Stimulated activated CD4-positive, alpha-beta T cell treated with anti-CD3 and anti-CD28 coated beads, Interleukin-12 subunit alpha, Interleukin-12 subunit beta, amount 100 ng/mL, for 48 hours (primary cell): Measurements from ENCODE around the gene CDC42EP4.

Experiments
- DNase-seq, 3 donors: peaks; one replicate each; pipeline ENCODE4 v3.0.0-alpha.2; 2020; ENCODE audit warnings: low read depth in 2 of 3, low spot score in 1 of 3

The CDC42EP4 gene

DNA sequence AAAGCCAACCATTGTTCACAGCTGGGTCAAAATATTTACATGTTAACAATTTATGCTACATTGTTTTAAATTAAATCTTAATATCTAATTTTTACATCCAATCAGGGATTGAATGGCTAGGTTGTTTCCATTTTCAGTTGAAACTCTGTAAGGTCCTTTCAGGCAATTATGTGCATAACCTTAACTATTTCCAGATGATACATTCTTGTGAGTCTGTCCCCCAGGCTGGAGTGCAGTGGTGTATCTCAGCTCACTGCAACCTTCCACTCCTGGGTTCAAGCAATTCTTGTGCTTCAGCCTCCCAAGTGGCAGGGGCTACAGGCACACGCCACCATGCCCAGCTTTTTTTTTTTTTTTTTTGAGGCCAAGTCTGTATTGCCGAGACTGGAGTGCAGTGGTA, 10.4 kb downstream of the CDC42EP4 start:
- DNase-seq: no peak

DNA sequence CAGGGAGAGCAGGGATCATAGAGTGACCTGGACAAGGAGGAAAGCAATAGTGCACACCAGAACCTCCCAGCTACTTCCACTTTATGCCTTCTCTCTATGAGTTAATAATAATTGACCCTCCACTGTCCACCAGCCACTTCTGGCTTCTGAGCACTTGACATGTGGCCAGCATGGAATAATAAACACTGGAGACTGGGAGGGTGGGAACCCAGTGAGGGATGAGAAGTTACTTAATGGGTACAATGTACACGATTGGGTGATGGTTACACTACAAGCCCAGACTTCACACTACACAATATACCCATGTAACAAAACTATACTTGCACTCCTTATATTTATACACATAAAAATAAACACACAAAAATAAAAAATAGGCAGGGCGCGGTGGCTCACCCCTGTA, 11.4 kb downstream of the CDC42EP4 start:
- DNase-seq: no peak

DNA sequence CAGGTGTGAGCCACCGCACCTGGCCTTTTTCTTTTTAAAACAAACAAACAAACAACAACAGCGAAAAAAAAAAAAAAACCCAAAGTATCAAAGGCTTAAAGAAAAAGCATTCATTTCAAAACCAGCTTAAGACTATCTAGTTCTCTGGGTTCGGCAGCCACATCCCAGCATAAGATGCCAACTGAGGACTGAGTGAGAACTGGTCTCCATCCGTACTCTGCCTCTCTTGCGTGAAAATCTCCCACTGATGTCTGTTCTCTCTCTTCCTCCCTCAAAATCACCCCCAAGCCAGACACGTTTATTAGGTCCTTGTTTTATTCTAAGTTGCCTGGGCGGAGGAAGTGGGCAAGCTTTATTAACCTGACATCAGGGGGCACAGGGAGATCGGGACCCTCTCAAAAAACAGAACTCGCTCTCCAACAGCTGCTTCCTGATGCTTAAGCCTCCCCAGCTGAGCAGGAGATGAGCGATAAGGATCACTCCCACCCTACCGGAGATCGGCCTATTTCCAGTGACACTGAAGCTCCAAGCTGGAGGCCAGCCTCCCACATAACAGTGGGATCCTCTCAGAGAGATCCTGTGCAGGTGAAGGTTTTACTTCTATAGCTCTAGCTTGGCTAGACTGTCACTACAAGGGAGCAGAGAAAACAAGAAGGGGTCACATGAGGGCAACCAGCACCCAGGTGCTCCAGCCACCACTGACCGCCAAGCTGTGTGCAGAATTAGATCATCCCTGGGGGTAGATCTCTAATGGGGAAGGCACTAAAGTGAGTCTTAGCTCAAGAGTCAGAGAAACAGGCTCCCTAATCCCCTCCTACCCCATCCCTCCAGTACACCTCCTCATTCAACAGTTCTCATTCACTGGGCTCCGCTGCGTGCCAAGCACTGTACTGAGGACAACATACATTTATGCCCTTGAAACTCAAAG, 13.6 kb downstream of the CDC42EP4 start:
- DNase-seq: no peak

DNA sequence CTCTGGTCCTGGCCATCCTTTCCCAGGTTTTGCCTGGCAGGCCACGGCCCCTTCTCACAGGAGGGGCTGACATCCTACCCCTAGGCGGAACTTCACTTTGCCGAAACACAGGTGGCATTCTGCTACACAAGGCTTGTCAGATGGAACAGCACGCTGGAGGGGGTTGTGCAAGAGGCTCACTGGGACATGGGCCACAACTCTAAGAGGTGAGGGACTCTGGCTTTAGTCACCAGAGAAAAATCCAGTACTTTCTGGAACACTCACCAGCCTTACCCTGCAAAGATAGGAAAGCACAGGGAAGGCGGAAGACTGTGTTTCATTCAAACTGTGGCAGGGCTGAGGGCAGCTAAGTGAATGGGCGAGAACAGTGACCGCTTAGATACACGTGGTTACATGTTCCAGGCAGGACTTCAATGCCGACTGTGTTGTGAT, 18.3 kb downstream of the CDC42EP4 start:
- DNase-seq: no peak

DNA sequence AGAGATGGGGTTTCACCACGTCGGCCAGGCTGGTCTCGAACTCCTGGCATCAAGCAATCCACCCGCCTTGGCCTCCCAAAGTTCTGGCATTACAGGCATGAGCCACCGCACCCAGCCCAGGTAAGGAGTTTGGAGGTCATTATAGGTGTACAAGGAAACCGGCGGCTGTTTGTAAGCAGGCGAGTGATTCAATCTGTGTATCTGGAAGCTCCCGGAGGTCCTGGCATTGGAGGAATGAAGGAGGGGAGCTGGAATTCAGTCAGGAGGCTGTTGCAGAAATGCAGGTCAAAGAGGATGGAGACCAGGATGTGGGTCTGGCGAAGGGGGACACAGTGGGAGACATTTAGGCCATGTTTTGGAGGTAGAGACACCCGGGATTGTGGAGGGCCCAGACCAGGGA, 18.8 kb downstream of the CDC42EP4 start:
- DNase-seq: no peak

DNA sequence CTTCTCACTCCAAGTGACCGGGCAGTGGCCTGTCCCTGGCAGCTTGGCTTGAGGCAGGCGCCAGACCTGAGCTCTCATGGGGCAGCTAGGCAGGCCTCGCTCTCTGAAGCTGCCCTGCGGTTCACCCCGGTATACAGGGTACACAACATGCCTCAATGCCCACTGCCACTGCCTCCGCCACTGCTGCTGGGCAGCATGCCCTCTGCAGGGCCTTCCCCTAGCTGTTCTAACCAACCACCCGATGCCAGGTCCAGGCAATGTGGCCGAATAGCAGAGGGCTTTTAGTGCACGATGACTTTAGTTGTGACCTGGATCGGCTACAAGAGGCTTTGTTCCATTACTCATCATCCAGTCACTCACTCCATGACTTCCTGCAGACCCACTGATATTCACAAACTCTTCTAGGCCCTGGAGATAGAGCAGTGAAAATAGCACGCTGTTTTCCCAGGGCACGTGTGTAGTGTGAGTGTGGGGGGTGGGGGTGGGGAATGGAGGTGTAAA, 19.7 kb downstream of the CDC42EP4 start:
- no peak for DNase-seq

DNA sequence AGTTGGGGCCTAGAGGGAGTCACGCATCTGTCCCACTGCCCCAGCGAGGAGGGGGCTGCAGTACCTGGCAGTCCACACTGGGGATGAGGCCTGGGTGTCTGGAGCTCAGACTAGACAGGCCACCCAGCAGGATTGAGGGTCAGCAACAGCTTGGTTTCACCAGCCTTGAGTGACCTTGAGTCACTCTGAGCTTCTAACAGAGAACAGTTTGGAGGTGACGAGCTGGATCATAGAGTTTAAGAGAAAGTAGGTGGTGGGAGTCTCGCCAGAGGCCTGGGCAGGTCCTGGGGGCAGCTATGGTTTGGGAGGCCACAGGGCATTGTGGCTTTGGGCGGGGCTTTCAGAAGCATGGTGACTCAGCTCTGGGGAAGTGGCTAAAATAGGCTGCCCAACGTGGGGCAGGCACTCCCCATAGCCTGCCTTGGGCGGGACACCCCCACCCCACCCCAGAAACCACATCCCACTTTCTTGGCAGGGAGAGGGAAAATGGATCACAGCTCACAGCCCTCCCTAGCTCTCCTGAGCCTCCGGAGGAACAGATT, 20.5 kb downstream of the CDC42EP4 start:
- no peak for DNase-seq

DNA sequence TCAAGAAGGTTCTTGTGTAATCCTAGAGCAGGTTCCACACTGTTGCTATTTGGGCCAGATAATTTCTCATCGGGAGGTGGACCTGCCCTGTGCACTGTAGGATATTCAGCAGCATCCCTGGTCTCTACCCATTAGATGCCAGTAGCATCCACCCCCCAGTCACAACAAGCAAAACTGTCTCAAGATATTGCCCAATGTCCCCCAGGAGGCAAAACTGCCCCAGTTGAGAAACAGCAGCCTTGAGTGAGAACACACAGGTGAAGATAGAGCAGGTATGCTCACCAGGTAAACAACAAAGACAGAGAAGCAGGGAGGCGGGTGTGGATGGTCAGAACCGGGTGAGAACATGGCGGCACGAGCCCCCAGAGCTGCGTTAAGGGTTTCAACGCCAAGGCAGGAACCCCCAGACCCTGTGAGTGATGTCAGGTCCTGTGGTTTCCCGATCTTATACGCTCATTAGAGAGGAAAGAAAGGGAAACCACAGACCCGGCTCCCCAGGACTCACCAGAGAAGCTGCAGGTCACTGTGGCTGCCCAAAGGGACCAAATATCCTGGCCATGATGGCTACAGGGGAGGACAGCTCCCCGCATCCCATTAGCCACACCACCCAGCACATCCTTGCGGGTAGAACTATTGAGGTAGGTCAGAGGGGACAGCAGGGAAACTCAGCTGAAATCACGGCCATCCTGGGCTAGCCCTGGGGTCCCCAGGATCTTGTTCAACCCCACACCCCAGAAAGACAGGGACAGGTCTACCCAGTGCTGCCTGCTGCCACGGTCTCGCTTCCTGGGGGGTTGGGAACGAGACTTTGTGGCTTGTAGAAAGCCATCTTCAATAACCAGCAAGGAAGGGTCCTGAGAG, 21.2 kb downstream of the CDC42EP4 start:
- DNase-seq: no peak

DNA sequence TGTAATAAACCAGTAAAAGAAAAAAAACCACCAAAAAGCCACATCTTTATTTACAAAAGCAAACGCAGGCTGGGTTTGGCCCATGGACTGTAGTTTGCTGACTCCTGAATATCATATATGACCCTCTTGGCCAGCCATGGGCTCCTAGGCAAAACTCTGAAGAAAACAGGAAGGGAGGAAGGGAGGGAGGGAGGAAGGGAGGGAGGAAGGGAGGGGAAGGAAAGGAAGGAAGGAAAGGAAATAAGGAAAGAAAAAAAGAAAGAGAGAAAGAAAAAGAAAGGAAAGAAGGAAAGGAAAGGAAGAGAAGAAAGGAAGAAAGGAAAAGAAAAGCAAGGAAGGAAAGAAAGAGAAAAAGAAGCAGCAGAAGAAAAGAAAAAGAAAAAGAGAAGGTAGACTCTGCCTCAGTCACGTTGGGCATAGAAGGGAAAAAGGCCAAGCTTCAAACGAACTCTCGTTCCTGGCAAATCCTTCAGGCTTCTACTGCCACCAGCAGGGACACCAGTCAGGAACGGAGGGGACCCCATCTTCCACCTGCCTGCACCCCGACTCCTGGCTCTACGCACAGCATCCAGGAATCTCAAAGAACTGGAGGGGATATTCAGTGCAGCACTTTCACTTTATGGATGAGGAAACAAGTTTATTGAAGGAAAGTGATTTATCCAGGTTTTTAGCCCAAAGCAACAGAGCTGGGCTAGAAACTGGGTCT, 22.1 kb downstream of the CDC42EP4 start:
- no peak for DNase-seq

DNA sequence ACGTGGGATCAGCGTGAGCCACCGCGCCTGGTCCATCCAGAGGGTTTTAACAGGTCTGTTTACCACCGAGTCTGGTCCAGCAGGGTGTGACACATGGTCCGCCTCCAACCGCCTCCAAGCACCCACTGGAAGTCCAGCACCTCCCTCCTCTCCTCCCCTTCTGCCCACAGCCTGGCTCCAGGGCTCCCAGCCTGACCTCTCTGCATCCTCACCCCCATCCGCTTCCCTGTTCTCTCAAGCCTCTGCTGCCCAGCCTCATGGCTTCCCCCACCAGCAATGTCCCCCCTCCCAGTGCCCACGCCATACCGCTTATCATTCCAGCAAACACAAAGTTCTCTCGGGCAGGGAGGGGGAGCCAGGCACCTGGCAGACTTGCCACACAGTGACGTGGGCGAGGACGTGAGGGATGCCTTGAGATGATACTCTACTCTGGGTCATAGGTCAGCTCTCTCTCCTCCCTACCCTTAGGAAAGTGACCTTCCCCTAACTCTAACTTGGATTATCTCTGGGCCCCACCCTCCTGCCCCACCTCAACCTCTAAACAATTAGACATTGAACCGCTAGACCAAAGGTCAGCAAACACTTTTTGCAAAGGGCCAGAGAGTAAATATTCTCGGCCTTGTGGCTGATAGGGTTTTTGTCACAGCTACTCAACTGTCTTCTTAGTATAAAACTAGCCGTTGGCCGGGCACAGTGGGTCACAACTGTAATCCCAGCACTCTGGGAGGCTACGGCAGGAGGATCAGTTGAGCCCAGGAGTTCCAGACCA, 23.1 kb downstream of the CDC42EP4 start:
- no peak for DNase-seq

DNA sequence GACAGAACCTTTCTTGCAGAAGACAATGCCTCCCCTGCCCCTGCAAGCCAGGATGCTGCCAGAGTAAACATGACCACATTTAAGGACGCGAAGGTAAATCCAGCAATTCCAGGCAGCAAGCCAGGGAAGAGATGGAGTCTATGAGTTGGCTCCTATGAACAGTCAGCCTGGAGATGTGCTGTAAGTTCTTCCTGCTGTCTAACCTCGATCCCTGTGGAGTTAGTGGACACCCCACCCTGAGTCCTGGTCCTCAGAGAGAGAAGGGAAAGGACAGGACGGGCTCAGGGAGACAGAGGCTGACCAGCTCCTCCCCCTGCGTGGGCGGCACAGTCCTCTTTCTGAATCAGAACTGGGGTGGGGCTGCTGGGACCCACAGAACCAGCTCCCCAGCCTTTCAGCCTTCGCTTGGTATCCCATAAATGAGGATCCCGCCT, 24.9 kb downstream of the CDC42EP4 start:
- no peak for DNase-seq

DNA sequence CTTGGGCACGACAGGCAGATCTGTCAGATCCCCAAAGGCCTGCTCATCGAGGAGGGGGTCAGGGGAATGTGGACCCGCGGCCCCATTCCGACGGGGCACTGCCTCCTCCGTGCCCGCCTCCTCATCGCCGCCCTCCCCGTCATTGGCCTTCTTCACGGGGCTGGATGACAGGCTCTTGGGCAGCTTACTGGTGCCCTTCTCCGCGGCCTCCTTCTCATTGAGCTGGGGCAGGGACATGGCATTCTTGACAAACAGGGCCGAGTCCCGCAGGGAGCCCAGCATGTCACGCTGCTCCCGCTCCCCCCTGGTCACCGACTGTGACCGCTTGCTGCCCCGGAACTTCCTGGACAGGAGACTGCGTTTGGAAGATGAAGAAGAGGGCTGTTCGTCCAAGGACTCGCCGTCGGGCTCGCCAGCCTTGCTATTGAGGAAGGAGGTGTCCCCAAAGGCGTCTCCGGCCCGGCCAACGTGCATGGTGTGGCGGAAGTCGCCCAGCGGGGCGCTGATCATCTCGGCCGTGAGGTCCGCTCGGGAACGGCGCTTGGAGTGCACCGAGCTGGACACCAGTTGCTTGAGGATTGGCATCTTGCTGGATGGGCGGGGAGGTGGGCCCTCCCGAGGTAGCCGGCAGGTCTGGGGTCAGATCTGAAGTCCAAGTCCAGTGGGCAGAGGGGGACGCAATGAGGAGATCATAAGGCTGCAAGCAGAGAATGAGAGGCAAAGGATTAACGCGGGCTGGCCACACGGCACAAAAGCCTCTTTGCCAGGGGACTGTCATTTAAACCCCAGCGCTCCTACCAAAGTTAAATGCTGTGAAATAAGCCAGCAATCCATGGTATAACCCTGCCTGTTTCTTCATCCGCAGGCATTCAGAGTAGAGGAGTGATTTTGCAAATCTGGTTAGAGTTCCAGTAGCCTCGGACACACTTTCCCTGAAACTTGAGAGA, 25.6 kb downstream of the CDC42EP4 start:
- DNase-seq: no peak

DNA sequence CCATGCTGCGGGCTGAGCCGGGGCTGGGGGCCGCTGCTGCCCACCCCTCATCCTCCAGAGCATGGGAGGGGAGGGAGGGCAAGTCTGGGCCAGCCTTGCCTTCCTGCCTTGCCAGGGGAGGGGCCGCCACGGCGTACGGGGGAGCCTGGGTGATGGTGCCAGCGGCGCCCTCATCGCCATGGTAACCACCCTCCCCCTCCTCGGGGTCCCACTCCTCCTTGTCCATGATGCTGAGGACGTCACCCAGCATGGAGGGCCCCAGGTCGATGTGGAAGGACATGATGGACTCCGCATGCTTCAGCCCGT, 26.2 kb downstream of the CDC42EP4 start:
- DNase-seq: no peak

DNA sequence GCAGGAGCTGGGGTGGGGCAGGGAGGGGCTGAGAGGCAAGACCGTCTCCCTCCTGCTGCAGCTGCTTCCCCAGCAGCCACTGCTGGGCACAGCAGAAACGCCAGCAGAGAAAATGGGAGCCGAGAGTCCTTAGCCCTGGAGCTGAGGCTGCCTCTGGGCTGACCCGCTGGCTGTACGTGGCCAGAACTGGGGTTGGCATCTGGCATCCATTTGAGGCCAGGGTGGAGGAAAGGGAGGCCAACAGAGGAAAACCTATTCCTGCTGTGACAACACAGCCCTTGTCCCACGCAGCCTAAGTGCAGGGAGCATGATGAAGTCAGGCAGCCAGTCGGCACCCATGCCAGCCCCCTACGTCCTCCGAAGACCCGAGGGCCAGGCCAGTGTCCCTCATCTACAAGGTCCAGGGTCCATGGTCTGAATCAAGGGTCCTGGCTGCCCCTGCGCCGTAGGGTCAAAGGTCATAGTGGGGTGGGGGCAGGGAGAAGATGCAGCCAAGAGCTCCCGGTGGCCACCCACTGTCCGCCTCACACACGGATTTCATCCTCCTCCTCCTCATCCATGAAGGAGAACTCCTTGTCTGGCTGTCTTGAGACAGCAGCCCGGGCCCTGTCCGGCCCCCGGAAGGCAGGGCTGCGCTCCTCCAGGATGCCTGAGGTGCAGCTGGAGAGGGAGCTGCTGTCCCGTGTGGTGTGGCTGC, 26.7 kb downstream of the CDC42EP4 start:
- no peak for DNase-seq

DNA sequence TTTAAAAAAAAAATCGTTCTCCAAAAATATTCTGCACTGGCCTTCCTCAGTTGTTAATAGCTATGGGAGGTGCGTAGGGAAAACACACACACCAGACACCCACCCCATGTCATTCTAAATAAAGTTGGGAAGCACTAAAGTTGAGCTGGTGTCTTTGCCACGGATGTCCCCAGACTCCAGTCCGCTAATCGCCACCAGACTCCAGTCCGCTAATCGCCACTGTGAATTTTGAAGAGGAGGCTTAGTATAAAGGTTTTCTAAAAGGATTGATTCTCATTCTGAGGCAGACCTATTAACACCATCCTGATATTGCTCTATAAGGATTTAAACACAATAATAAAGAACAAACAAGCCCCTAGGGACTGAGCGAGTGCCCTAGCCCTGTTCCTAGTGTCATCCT, 27.4 kb downstream of the CDC42EP4 start:
- DNase-seq: no peak

DNA sequence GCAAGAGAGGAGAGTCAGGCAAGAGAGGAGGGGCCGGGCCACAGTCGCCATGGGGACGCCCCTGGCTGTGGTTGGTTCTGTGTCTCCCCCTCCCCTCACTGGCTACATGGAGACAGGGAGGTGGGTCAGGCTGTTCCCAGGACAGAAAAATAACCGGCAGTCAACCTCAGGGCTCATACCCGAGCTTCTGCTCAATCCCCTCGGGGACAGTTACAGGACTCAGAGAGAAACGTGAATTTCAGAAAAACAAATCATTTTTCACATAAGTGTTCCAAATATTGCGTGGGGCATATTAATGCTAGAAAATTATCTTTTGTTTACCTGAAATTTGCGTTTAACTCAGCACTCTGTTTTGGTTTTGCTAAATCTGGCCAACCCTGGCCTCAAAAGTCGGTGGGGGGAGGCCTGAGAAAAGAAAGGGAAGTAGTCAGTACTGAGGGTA, 27.9 kb downstream of the CDC42EP4 start:
- DNase-seq: no peak

DNA sequence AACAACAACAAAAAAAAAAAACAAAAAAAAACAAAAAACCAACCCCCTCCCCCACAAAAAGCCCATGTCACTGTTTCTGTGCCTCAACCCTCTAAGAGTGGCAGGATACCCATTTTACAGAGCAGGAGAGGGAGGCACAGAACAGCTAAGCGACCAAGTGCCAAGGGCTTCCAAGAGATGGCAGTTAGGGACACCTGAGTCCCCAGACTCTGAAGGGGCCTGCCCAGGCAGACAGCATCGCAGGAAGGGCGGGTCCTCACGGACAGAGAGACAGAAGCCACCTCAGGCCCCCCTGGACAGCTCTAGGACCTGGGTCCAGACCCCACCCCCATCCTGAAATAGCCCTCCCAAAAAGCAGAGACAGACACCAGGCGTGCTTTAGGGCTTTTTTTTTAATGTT, 28.6 kb downstream of the CDC42EP4 start:
- no peak for DNase-seq

DNA sequence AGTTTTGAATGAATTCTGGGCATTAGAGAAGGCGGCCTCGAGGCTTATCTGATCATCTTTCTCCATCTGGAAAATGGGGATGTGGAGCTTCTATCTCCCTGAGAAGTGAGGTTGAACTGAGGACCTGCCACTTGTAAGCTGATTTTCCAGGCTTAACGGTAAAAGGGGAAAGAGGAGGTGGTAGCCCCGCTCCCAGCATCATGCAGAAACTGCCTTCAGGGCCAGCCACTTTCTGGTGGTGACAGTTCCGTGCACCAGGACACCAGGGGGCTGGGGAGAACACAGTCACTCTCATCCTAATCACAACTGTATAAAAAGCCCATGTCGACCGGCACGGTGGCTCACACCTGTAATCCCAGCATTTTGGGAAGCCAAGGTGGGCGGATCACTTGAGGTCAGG, 29.2 kb downstream of the CDC42EP4 start:
- no peak for DNase-seq

DNA sequence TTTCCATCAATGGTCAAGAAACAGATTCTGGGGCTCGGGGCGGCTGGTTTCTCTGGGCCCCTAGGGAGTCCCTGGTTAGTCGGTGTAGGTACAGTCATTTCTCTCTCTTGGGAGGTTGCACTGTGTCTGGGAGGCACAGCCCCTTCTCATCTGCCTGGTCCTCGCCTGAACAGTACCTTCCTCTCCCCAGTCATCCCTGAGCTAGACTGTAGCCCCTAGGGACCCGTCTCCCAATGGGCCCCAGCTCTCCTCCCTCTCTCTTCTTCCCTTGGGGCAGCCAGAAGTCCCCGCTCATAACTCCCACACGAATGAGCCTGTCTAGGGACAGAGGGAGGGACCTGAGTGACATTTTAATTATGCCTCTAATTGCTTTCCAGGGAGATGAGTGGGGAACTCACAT, 29.9 kb downstream of the CDC42EP4 start:
- DNase-seq: no peak
